HepG2 (cell line): ENCODE measurements around the gene MYO15A.

Experiments
- FUBP1 ChIP-seq: sonication (generic); formaldehyde crosslinking; IDR thresholded peaks from 2 replicates; pipeline ENCODE4 v1.5.1; 2020; ENCODE audit warnings: missing genetic modification reagents, mild to moderate bottlenecking, borderline replicate concordance
- KDM6A ChIP-seq: IDR thresholded peaks from 2 replicates; pipeline ENCODE4 v1.6.1; 2016; ENCODE audit warnings: low read depth
- POLR2A ChIP-seq, 2 experiments: IDR thresholded peaks; 2 replicates each; pipeline ENCODE4 v1.6.1; 2011; ENCODE audit warnings: low read depth in 2 of 2, low read length in 2 of 2, mild to moderate bottlenecking in 1 of 2, moderate library complexity in 1 of 2; ENCODE audit not compliant: insufficient read depth in 1 of 2
- POLR2AphosphoS5 ChIP-seq: IDR thresholded peaks from 2 replicates; pipeline ENCODE4 v1.6.1; 2012; ENCODE audit warnings: low read depth, low read length
- ZNF850 ChIP-seq: sonication (generic); formaldehyde crosslinking; conservative IDR thresholded peaks from 2 replicates; pipeline ENCODE4 v1.9.0; 2021; ENCODE audit warnings: mild to moderate bottlenecking, missing genetic modification reagents
- TF ChIP-seq, protein P1 (sequence below): sonication (generic); formaldehyde crosslinking; IDR thresholded peaks from 2 replicates; pipeline ENCODE4 v1.5.0; 2020; ENCODE audit warnings: mild to moderate bottlenecking, missing genetic modification reagents, moderate library complexity

DNA sequence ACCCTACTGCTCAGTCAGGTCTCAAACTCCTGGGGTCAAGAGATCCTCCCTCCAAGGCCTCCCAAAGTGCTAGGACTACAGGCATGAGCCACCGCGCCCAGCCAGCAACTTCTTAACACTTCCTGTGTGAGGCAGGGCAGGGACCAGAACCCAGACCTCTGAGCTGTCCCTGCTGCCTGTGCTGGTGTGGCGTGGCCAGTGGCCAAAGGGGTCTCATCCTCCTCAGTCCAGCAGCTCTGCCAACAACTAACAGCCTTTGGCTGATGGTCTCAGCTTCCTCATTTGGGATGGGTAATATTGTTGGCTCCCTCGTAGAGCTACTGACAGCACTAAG lies 115.5 kb downstream of the MYO15A start:
- TF ChIP-seq ZNF850 (CRISPR knock-in tag): no peak
- TF ChIP-seq FUBP1 (CRISPR knock-in tag): no peak
- TF ChIP-seq KDM6A (CRISPR knock-in tag): no peak
- TF ChIP-seq, protein P1, sequence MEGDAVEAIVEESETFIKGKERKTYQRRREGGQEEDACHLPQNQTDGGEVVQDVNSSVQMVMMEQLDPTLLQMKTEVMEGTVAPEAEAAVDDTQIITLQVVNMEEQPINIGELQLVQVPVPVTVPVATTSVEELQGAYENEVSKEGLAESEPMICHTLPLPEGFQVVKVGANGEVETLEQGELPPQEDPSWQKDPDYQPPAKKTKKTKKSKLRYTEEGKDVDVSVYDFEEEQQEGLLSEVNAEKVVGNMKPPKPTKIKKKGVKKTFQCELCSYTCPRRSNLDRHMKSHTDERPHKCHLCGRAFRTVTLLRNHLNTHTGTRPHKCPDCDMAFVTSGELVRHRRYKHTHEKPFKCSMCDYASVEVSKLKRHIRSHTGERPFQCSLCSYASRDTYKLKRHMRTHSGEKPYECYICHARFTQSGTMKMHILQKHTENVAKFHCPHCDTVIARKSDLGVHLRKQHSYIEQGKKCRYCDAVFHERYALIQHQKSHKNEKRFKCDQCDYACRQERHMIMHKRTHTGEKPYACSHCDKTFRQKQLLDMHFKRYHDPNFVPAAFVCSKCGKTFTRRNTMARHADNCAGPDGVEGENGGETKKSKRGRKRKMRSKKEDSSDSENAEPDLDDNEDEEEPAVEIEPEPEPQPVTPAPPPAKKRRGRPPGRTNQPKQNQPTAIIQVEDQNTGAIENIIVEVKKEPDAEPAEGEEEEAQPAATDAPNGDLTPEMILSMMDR (CRISPR knock-in tag): no peak
- TF ChIP-seq POLR2A (IDR thresholded peaks at IDR 0.05; ENCODE audit: insufficient read depth in 1 of 2, low read depth in 2 of 2, low read length in 2 of 2): no peak
- TF ChIP-seq POLR2AphosphoS5: no peak
